HG03342 (cell line): Measurements from ENCODE around the gene GREM1.

Experiments
- ATAC-seq: cut with Tn5 transposase; IDR thresholded peaks from one replicate; pipeline ENCODE4 v1.9.1; 2021; ENCODE audit warnings: mild to moderate bottlenecking, moderate library complexity; ENCODE audit not compliant: unreplicated experiment

GREM1 gene

GRCh38 chr15:32730677-32731654, 13.2 kb downstream of the GREM1 start:
- no peak for ATAC-seq

- no peak for ATAC-seq
These were observed 14.9 kb downstream of the GREM1 start for GRCh38 chr15:32732574-32733157.

GRCh38 chr15:32733281-32733680, 15.5 kb downstream of the GREM1 start:
- ATAC-seq, result no peak

DNA sequence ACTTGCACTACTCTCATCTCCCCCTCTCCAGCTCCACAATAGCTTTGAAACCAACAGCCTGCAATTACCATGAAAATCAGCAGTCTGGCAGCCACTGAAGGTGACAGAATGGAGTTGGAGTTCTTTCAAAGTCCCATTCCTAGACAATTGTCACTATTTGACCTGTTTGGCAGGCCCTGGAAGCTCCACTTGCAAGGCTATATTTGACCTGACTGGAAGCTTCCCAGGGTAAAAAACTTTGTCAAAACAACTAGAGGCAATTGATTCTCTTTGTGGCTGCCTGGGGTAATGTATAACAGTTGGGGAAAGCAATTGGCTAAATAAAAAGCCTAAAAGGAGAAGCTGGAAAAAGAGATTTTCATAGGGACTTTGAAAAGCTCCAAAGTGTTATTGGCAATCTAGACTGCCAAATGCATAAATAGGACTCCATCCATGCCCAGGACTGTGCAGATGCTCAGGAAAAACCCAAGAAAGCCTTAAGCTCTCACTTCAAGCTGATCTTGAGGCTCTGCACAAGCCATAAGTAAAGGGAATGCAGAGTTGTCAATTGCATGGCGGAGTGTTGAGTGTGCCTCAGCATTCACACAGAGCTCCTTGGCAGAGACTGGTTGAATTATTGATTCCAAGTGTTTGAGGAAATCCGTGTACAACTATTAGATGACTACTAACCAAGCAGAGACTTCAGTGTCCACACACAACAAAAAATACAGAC, 18.3 kb downstream of the GREM1 start:
- no peak for ATAC-seq

GRCh38 chr15:32736701-32737061, 18.9 kb downstream of the GREM1 start:
- ATAC-seq, result no peak

DNA sequence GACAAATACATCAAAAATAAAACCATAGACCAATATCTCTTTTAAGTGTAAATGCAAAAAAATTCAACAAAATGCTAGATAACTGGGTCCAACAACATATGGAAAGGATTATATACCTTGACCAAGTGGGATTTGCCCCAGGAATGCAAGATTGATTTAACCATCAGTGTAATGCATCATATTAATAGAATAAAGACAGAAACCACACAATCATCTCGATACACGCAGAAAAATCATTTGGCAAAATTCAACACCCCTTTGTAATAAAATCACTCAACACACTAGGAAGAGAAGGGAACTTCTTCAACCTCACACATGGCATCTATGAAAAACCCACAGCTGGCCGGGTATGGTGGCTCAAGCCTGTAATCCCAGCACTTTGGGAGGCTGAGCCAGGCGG, 19.5 kb downstream of the GREM1 start:
- ATAC-seq, result no peak

- ATAC-seq, result no peak
These were observed 20.9 kb downstream of the GREM1 start for GRCh38 chr15:32738666-32739065.

GRCh38 chr15:32739522-32740063, 21.8 kb downstream of the GREM1 start:
- no peak for ATAC-seq

- ATAC-seq, result no peak
These were observed 25.8 kb downstream of the GREM1 start for GRCh38 chr15:32743411-32744140.

DNA sequence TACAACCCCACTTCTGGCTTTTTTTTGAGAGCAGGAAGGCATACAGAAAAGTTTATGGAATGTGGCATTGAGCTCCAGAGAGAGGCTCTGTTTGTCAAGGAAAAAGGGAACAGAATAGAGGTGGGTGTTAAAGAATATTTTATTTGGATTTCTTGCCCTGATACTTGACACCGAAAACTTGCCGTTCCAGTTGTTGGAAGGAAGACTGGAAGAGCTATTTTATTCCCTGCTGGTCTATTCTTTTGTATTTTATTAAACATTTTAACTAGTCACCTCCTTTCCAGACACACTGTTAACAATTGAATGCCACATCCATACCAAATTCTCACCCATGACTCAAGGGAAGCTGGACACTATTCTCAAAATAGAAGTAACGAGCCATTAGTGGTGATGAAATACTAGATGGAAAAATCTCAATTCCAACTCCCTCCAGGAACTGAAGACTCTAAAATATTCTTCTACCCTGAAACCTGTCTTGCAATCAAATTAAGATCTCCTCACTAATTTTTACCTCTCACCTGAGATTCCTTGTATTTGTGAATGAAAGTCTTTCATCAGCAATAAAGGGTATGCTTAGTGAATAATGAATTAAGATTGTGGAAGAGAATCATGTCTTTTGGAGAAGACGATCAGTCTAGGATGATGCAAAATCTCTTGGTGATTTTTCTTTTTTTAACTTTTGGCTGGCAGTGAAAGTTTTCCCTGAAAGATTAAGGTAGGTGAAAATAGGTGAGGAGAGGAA, 28.5 kb downstream of the GREM1 start:
- no peak for ATAC-seq

- ATAC-seq, result no peak
These were observed 30.1 kb downstream of the GREM1 start for GRCh38 chr15:32747921-32748342.

GRCh38 chr15:32750979-32751378, 33.2 kb downstream of the GREM1 start:
- no peak for ATAC-seq

DNA sequence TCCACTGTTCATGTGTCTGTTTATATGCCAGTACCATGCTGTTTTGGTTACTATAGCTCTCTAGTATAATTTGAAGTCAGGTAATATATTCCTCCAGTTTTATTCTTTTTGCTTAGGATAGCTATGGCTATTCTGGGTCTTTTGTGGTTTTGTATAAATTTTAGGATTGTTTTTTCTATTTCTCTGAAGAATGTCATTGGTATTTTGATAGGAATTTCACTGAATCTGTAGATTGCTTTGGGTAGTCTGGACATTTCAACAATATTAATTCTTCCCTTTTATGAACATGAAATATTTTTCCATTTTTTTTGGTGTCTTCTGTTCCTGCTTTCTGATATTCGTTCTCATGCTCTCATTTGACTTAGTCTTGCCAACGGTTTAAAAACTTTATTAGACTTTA, 39.6 kb downstream of the GREM1 start:
- ATAC-seq, result no peak

DNA sequence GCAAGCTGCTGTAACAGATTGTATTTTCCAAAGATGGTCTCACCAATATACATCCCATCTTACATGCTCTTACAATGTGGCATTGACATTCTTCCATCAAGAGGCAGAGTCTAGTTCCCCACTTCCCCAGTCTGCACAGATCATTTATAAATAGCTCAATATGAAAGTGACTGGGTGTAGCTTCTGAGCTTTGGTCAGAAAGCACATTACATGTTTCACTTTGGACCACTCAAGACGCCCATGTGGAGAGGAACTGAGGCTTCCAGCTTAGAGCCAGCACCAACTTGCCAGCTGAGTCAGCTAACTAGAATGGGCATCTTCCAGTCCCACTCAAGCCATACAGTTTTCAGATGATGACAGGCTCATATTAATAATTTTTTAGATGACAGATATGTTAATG, 45.5 kb downstream of the GREM1 start:
- peak; percentile 46 for ATAC-seq

GRCh38 chr15:32765236-32765635, 47.4 kb downstream of the GREM1 start:
- ATAC-seq, result no peak

DNA sequence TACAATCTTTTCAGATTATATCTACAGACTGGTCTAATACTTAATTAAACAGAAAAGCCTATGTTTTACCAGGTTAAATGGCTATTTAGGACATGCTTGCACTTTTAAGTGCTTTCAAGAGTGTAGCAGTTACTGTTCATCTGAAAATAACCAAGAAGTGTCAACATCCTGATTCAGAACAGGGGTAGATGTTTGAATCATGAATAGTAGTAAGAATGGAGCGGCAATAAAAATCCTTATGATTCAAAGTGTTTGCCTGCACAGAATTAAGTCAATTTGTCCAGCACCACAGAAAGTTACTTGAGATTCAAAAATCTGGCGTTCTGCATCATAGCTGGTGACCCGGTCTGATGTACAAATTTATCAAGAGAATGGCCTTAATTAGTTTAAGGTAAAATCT, 48.3 kb downstream of the GREM1 start:
- ATAC-seq, result no peak

- ATAC-seq, result no peak
These were observed 49.4 kb downstream of the GREM1 start for GRCh38 chr15:32767236-32767635.

GRCh38 chr15:32774022-32774421, 56.2 kb downstream of the GREM1 start:
- no peak for ATAC-seq

GRCh38 chr15:32775103-32775502, 57.3 kb downstream of the GREM1 start:
- ATAC-seq, result no peak
